ENCODE measurements around the gene FHIT.

FHIT gene

DNA sequence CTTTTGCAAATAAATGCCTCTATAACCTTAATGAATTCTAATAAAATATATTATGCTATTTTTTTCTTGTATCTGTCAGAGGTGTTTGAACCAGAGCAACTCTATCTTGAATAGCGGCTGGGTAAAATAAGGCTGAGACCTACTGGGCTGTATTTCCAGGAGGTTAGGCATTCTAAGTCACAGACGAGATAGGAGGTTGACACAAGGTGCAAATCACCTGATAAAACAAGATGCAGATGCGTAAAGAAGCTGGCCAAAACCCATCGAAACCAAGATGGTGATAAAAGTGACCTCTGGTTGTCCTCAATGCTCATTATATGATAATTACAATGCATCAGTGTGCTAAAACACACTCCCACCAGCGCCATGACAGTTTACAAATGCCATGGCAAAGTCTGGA lies 990.7 kb downstream of the FHIT start:
- no peak for DNase-seq

DNA sequence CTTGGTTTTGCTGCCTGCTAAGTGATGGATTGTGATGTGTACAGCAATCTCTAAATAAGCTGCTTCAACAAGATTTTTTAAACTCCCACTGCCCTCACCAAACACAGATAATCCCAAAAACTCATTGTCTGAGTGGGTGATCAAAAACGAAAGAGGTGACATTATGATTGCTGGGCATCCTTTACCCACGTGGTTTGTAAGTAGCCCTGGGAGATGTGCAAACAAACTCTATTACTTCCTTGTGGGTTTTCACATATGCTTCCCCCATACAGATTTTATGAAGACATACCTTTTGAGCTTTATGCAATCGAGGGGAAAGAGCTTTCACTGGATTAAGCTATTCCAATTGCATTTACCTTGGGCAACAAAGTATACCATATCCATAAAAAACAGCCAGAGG lies 1000.4 kb downstream of the FHIT start:
- DNase-seq, result no peak

DNA sequence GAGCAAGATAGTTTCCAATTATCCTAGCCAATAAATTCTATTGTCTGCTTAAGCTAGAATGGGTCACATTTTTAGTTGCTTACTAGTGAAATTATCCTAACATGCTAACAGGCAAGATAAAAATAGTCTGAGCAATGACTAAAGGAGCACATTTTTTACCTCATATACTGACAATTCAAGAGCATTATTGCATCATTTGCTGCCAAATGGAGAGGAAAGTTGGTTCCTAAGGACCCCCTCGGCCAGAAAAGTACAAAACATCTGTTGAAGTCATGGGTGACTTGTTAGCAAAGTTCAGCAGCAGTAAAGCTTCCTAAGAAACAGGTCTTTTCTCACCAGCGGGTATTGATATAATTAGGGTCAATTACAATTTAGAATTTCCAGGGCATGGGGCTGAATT lies 1001.0 kb downstream of the FHIT start:
- no peak for DNase-seq

DNA sequence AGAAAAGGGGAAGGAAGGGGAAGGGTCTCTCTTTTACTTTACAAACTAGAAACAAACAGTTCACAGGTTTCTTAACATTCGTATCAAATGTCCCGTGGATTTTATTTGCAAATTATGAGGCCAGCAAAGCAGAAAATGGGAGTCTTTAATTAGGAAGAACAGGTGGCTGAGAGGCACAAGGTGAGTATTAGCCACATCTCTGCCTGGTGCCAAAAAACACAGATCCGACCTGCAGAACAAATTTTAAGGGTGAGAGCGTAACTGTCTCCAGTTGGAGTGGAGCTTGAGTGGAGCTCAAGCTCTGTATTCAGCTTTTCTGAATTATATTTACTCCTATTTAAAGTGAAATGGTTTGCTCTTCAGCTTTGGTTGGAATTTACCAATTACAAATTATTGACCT lies 1004.9 kb downstream of the FHIT start:
- no peak for DNase-seq

DNA sequence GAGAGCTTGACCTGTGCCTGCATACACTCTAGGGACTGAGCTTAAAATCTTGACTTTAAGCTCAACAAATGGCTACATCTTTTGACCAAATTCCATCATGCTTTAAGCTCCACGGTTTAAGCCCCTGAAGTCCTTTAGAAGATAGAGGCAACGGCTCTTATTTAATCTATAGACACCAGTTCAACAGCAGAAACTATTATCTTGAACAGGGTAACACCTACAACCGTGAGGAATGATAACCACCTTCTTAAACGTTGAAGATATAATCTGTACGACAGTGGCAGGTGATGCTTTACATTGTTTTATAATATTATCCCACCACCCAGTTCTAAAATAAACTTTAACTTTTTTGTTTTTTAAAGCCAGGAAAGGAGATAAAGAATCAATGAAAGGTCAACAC lies 1007.8 kb downstream of the FHIT start:
- no peak for DNase-seq

- no peak for DNase-seq
Measured at GRCh38 chr3:60240492-60240891, 1010.8 kb downstream of the FHIT start.

DNA sequence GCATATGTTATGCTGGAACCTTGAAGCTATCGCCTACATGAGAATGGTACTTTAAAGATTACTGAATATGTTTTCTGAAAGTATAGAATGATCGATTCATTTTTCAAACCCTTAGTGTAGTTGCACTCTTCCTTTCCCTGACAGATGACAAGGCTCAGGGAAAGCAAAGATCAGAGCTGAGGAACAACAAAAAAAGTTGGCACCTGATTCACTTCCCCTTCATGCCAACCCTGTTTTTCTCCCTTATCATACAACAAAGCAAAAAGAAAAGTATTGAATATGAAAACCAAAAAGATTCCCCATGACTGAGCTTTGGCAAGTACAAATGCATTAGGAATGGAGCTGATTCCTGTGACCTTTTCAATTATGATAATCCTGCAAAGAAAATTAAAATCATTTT lies 1012.7 kb downstream of the FHIT start:
- DNase-seq, result no peak

DNA sequence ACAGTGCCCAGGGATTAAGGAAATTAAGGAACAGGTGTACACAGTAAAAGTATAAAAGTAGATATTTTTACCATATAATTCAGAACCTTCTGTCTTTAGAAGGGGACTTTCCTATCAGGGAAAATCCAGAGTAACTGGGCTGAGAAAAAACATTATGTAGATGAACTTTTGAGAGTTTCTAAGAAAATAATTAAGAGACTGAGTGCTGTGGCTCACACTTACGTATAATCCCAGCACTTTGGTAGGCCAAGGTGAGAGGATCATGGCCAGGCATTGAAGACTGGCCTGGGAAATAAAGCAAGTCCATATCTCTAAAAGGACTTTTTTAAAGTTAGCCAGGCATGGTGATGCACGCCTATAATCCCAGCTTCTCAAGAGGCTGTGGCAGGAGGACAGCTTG lies 1021.8 kb downstream of the FHIT start:
- no peak for DNase-seq

GRCh38 chr3:60228823-60229222 lies 1022.4 kb downstream of the FHIT start:
- DNase-seq, result no peak

DNA sequence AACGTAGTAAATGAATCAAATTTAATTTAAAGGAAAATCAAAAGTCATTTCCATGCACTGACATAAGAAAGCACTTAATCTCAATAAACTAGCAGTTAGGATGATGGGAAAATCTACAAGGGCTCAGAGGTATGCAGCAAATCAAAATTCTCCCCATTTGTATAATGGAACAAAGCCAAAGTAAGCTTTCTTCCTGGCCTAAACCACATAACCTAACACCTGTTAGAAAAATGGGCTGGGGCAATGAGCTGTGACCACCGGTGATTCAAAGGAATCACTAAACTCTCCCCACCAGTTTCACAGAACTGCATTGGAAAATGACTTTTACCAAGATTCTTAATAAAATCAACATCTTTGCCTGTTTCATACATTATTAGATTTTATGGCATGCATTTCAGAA lies 1024.3 kb downstream of the FHIT start:
- no peak for DNase-seq

DNA sequence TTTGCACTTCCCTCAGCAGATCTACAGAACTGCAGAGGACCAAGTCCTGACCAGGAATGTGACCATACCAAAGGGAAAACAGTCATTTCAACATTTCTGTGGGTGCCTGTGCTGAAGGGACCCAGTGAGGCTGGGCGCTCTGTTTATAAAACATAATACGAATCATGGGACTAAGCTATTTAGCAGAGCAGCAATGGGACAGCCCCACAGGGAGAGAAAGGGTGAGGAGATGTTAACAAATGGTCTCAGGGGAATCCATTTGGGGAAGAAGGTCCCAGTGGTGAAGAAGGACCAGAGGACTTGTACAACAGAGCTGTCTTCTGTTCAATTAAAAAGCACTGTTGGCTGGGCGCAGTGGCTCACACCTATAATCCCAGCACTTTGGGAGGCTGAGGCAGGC lies 1025.4 kb downstream of the FHIT start:
- DNase-seq, result no peak

DNA sequence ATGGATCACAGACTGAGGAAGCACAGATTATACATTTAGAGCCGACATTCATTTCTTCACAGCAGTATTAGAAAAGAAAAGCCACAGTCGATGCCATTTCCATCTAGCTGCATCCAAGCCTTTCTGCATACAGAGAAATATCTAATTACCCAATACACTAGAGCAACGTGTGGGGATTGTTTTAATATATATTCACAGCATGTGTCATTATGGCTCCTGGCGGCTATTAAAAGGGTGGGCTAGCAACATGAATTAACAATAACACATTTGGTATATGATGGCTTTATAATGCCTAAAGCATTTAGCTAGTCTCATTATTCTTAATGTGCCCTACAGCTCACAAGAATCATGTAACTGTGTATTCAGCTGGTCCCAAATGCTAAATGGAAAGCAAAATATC lies 1030.5 kb downstream of the FHIT start:
- no peak for DNase-seq

- no peak for DNase-seq
Measured at GRCh38 chr3:60219501-60219900, 1031.8 kb downstream of the FHIT start.

DNA sequence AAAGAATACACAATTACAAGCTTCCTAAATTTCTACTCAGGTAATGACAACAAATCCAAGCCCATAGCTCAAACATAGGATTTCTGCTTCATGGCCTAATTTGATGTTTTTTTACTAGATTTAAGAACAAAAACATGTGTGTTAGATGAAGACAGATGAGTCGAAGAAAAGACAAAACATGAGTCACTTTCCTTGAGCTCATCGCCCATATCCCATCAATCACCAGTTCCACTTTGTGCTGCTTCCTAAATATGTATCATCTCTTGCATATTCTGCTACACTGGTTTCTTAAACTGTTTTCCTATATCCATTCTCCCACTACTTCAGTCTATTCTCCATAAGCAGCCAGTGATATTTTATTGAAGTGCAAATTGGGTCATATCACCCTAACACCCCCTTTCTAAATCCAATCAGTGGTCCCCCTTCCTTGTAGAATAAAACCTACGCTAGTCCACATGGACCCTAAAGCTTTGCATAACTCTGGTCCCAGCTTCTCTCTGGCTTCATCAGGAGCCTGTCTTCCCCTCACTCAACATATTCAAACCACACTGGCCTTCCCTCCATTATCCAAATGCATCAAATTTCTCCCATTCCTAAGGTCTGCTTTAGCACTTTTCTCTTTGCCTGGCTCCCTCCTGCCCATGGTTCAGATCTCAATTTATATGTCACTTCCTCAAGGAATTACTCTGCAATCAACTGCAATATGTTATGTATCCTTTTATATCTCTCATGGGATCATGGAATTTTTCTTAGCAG lies 1033.9 kb downstream of the FHIT start:
- DNase-seq, result no peak

DNA sequence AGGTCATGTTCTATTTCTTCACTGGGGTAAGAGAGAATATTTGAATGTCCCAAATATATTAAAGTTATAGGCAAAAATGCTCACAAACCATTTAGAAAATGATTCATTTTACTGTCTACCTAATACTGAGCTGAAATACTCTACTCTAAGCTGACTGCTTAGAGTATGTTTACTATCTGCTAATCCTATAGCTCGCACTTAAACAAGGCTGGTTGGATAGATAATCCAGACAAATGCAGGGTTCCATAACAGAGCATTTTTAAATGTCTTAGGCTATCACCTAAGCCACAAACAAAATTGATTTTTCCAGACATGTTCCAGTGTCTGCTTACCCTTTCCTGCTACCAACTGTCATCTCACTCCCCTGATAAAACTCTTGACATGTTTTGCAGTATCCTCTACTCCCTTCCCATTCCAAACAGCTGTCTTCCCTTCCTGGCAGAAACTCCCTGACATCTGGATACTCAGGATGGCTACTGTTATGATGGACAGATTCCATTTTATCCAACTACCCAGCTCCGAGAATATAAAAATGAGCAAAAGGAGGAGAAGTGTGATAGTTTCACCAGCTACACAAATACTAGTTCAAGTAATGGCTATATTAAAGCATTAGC lies 1034.7 kb downstream of the FHIT start:
- no peak for DNase-seq

DNA sequence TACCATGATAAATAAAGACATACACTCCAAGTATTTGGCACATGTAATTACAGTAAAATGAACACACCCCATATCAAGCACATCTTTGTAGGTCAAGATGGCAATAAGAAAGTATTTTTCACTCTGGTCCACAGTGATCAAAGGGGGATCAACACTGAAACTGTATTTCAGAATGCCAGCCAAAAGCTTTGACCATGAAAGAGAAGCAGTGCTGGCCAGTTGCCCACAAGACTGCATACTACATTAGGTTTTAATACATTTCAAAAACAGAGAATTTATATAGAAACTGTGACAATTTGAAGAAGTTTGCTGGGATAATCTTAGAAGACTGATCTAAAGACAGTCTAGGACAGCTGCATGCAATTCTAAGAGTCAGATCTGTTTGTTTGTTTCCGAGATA lies 1035.3 kb downstream of the FHIT start:
- no peak for DNase-seq

GRCh38 chr3:60207905-60208304 lies 1043.3 kb downstream of the FHIT start:
- no peak for DNase-seq

- DNase-seq, result no peak
Measured at GRCh38 chr3:60206206-60206605, 1045.0 kb downstream of the FHIT start.

GRCh38 chr3:60202052-60202726 lies 1049.1 kb downstream of the FHIT start:
- no peak for DNase-seq

GRCh38 chr3:60199306-60199705 lies 1051.9 kb downstream of the FHIT start:
- DNase-seq, result no peak

DNA sequence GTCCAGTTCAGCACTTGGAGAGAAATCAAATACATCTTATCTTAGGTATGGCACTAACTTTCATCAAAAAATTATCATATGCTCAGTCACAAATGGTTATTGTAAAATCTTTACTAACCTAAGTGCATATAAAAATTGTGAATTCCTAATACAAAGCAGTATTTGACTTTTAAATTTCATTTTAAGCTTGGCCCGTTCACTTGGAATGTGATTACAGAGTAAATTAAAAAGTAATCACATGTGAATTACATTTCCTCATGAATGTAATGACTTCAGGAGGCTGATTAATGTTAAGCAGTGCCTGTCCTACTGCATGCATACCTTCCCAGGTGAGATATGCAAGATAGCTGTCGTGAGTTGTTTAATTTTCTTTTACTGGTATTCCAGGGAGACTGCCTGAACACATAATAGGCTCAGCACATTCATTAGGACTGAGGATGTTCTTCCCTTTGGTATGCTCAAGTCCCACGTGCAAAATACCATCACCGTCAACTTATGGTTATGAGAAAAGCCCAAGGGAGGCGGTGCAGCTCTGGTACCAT lies 1053.0 kb downstream of the FHIT start:
- DNase-seq, result no peak

DNA sequence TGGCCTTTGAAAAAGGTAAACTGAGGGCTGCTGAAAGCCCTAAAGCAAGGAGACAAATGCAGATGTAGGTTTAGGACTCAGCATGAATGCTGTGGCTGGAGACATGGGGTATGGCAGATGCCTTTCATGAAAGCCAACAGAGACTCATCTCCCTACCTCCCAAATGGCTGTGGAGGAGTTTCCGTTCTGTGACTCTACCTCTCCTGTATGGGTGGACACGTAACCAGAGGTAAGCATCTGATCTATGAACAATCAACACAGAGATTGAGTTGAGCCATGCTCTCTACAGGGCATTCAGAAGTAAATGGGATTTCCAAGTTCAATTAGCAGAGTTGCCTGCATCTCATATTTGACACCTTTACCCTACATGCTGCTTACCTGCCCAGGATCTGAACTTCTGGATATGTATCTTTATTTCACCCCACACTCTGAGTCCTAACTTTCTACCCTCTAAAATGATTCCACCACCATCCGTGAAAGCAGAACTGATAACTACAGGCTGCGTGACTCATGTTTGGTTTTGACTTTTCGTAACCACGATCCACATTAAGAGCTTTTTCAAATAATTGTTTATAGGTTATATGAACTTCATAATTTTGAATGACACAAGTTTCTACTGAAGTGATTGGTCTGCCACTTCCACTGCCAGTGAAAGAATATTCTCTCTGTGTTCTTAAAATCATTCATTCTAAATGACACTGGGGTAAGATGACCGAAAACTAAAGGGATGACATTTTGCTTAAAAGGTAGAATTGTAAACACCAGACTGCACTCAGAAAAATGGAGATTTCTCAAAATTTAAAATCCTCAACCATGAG lies 1058.7 kb downstream of the FHIT start:
- peak in 1 of 5 donors; percentile 66 for DNase-seq

DNA sequence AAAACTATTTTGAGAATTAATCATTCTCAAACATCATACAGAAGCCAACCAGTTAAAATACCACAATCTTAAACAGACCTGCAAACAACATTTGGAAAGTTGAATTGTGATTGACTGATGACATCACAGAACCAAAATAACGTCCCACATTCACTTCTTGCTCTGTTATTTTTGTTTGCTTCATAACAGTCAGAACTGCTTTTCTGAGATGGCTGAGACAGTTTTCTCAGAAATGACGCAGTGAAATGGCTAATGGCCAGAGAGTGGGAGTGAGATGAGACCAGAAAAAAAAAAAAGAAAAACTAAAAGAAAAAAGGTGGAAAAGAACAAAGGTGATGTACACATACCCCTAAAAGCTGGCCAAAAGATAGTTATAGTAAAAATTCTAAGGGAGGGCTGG lies 1061.2 kb downstream of the FHIT start:
- DNase-seq, result peak in 1 of 5 donors; percentile 67

Measured in T-helper 1 cell (primary cell).